ENCODE data around the gene SF1. TPM values are rescaled to one million over a fixed set of nuclear protein-coding genes. Genes with fewer than 3 reads are reported as not detected.

Gene SF1
- total RNA-seq, 1 donor from 2014 or later = 191 TPM

GRCh38 chr11:64765291-64765850, 13.0 kb downstream of the SF1 start:
- ATAC-seq = no peak
- DNase-seq = no peak
- intact Hi-C loops (cut with micrococcal nuclease) = no loop called here

- ATAC-seq (no peak), DNase-seq (no peak)
- intact Hi-C loops (cut with micrococcal nuclease) = no loop called here
Measured at GRCh38 chr11:64764753-64765152, 13.6 kb downstream of the SF1 start.

GRCh38 chr11:64764040-64764611, 14.2 kb downstream of the SF1 start:
- intact Hi-C loops (cut with micrococcal nuclease) = no loop called here
- ATAC-seq = peak; percentile 3
- DNase-seq = no peak

- intact Hi-C loops (cut with micrococcal nuclease) = no loop called here
- DNase-seq = no peak
- ATAC-seq = no peak
Measured at GRCh38 chr11:64763526-64764039, 14.8 kb downstream of the SF1 start.

- peak; percentile 54 for DNase-seq
- intact Hi-C loops (cut with micrococcal nuclease) = no loop called here
- peak; percentile 13 for ATAC-seq
Measured at GRCh38 chr11:64762674-64763525, 15.4 kb downstream of the SF1 start.

- intact Hi-C loops (cut with micrococcal nuclease) = no loop called here
- no peak for DNase-seq
- ATAC-seq = no peak
Measured at GRCh38 chr11:64762277-64762673, 16.1 kb downstream of the SF1 start.

- DNase-seq (no peak), ATAC-seq (no peak)
- intact Hi-C loops (cut with micrococcal nuclease) = no loop called here
Measured at GRCh38 chr11:64760759-64761420, 17.5 kb downstream of the SF1 start.

GRCh38 chr11:64759722-64760719, 18.3 kb downstream of the SF1 start, which contains the start of gene PYGM:
Gene PYGM, minus strand, starts transcription at chr11:64759974. Its CDS starts 76 bp downstream, at chr11:64759898.
- intact Hi-C loops (cut with micrococcal nuclease) = no loop called here

GRCh38 chr11:64759131-64759721, 19.1 kb downstream of the SF1 start:
- peak; percentile 59 for DNase-seq
- intact Hi-C loops (cut with micrococcal nuclease) = no loop called here
- ATAC-seq = peak; percentile 25

More at GRCh38 chr11:64759722-64760719, 18.3 kb downstream of the SF1 start, which contains the start of gene PYGM:
- DNase-seq = peak; percentile 92
- peak; percentile 84 for ATAC-seq

GRCh38 chr11:64758330-64759079, 19.8 kb downstream of the SF1 start:
- no peak for ATAC-seq
- DNase-seq = no peak
- intact Hi-C loops (cut with micrococcal nuclease) = no loop called here

GRCh38 chr11:64757549-64758329, 20.6 kb downstream of the SF1 start:
- intact Hi-C loops (cut with micrococcal nuclease) = no loop called here
- no peak for ATAC-seq

GRCh38 chr11:64755681-64756361, 22.5 kb downstream of the SF1 start:
- no peak for ATAC-seq

More at GRCh38 chr11:64757549-64758329, 20.6 kb downstream of the SF1 start:
- DNase-seq = no peak

GRCh38 chr11:64754919-64755662, 23.3 kb downstream of the SF1 start:
- ATAC-seq (no peak), DNase-seq (no peak)
- intact Hi-C loops (cut with micrococcal nuclease) = no loop called here

More at GRCh38 chr11:64755681-64756361, 22.5 kb downstream of the SF1 start:
- intact Hi-C loops (cut with micrococcal nuclease) = no loop called here
- no peak for DNase-seq

GRCh38 chr11:64754124-64754918, 24.0 kb downstream of the SF1 start:
- DNase-seq = no peak
- intact Hi-C loops (cut with micrococcal nuclease) = no loop called here

More at GRCh38 chr11:64754124-64754918, 24.0 kb downstream of the SF1 start:
- no peak for ATAC-seq
